Neural cell (in vitro differentiated cells): ENCODE measurements around the gene ADAP1. TPM values are rescaled to one million over a fixed set of nuclear protein-coding genes. Genes with fewer than 3 reads are reported as not detected.

Source experiments
- H2AFZ ChIP-seq: fragments of 200-600, 300-800 bp; sonication (generic), shearing (Covaris generic); 2 replicates; pipeline ENCODE4 v1.6.0; 2014; ENCODE audit warnings: low read depth, mild to moderate bottlenecking, antibody characterized with exemption, low read length, moderate library complexity
- H3F3A ChIP-seq: fragments of 200-600 bp; shearing (Covaris generic); 2 replicates; pipeline ENCODE4 v1.6.1; 2016; ENCODE audit warnings: mild to moderate bottlenecking, moderate library complexity, mixed read lengths, antibody characterized with exemption, low read length; ENCODE audit not compliant: insufficient read depth, poor library complexity, severe bottlenecking
- H3K27ac ChIP-seq: fragments of 200-600, 300-800 bp; sonication (generic), shearing (Covaris generic); 2 replicates; pipeline ENCODE4 v1.5.1; 2014; ENCODE audit warnings: mild to moderate bottlenecking, low read length, moderate library complexity
- H3K27me3 ChIP-seq: fragments of 300-800, 200-600 bp; sonication (generic), shearing (Covaris generic); 2 replicates; pipeline ENCODE4 v1.6.0; 2014; ENCODE audit warnings: mild to moderate bottlenecking, low read depth, low read length, moderate library complexity; ENCODE audit not compliant: insufficient read depth
- H3K36me3 ChIP-seq: fragments of 300-800, 200-600 bp; sonication (generic), shearing (Covaris generic); 2 replicates; pipeline ENCODE4 v1.5.1; 2014; ENCODE audit warnings: mild to moderate bottlenecking, antibody characterized with exemption, low read length, moderate library complexity; ENCODE audit not compliant: insufficient read depth
- H3K4me2 ChIP-seq: fragments of 300-800, 200-600 bp; sonication (generic), shearing (Covaris generic); 2 replicates; pipeline ENCODE4 v1.6.0; 2014; ENCODE audit warnings: mild to moderate bottlenecking, low read length
- H3K4me3 ChIP-seq: fragments of 300-800, 200-600 bp; sonication (generic), shearing (Covaris generic); 2 replicates; pipeline ENCODE4 v1.5.1; 2014; ENCODE audit warnings: mild to moderate bottlenecking, low read length, moderate library complexity
- H3K79me2 ChIP-seq: fragments of 200-600 bp; shearing (Covaris generic); replicated peaks from 2 replicates; pipeline ENCODE4 v1.6.0; 2014; ENCODE audit warnings: mild to moderate bottlenecking, low read length, moderate library complexity; ENCODE audit not compliant: insufficient read depth
- H3K9ac ChIP-seq: fragments of 300-800, 200-600 bp; sonication (generic), shearing (Covaris generic); 2 replicates; pipeline ENCODE4 v1.6.1; 2016; ENCODE audit warnings: mild to moderate bottlenecking, low read length, mixed read lengths
- H3K9me2 ChIP-seq: fragments of 200-600 bp; shearing (Covaris generic); 2 replicates; pipeline ENCODE4 v1.6.1; 2016; ENCODE audit warnings: mild to moderate bottlenecking, low read length, mixed read lengths; ENCODE audit not compliant: insufficient read depth
- H3K9me3 ChIP-seq: fragments of 200-600, 300-800 bp; sonication (generic), shearing (Covaris generic); 2 replicates; pipeline ENCODE4 v1.6.1; 2016; ENCODE audit warnings: mild to moderate bottlenecking, mixed run types, low read length, moderate library complexity, mixed read lengths
- H4K20me1 ChIP-seq: fragments of 200-600 bp; shearing (Covaris generic); 2 replicates; pipeline ENCODE4 v1.6.1; 2016; ENCODE audit warnings: mild to moderate bottlenecking, mixed run types; ENCODE audit not compliant: insufficient read depth
- CTCF ChIP-seq: fragments of 450-650 bp; IDR thresholded peaks from 2 replicates; pipeline ENCODE4 v1.5.1; 2014; ENCODE audit warnings: antibody characterized with exemption, mild to moderate bottlenecking, moderate library complexity; ENCODE audit not compliant: poor library complexity, severe bottlenecking
- EP300 ChIP-seq: fragments of 450-650 bp; conservative IDR thresholded peaks from 2 replicates; pipeline ENCODE4 v1.6.1; 2014; ENCODE audit warnings: antibody characterized with exemption, mild to moderate bottlenecking, moderate library complexity; ENCODE audit not compliant: poor library complexity, severe bottlenecking
- EZH2 ChIP-seq: fragments of 200-600, 300-800 bp; shearing (Covaris generic), sonication (generic); IDR thresholded peaks from 2 replicates; pipeline ENCODE4 v1.6.1; 2014; ENCODE audit warnings: antibody characterized with exemption, low read length, borderline replicate concordance, mild to moderate bottlenecking; ENCODE audit not compliant: insufficient read depth, poor library complexity, severe bottlenecking
- MXI1 ChIP-seq: fragments of 450-650 bp; conservative IDR thresholded peaks from 2 replicates; pipeline ENCODE4 v1.6.1; 2014; ENCODE audit warnings: antibody characterized with exemption, mild to moderate bottlenecking; ENCODE audit not compliant: poor library complexity, severe bottlenecking
- POLR2AphosphoS5 ChIP-seq: IDR thresholded peaks from 2 replicates; pipeline ENCODE4 v1.6.1; 2012
- RAD21 ChIP-seq: fragments of 450-650 bp; conservative IDR thresholded peaks from 2 replicates; pipeline ENCODE4 v1.6.1; 2014; ENCODE audit warnings: antibody characterized with exemption, mild to moderate bottlenecking, moderate library complexity
- SMC3 ChIP-seq: fragments of 450-650 bp; conservative IDR thresholded peaks from 2 replicates; pipeline ENCODE4 v1.6.1; 2014; ENCODE audit warnings: antibody characterized with exemption, mild to moderate bottlenecking, moderate library complexity; ENCODE audit not compliant: poor library complexity
- TAF1 ChIP-seq: IDR thresholded peaks from 2 replicates; pipeline ENCODE4 v1.6.1; 2012; ENCODE audit warnings: low read depth
- polyA plus RNA-seq: library from polyadenylated mRNA; depleted of rRNA; stranded (reverse); fragments of >200 nt; gene quantifications from 2 replicates; pipeline ENCODE4 v1.2.3, GENCODE V29; 2014
- TF ChIP-seq, protein P1 (sequence below): IDR thresholded peaks from 2 replicates; pipeline ENCODE4 v1.6.1; 2012; ENCODE audit warnings: borderline replicate concordance

ADAP1 gene
- polyA plus RNA-seq, 1 donor from 2014 or later = 76.8 TPM

GRCh38 chr7:935164-935873, 19.2 kb downstream of the ADAP1 start:
- H3K36me3 ChIP-seq = no peaks in the 10 kb centered on the region

DNA sequence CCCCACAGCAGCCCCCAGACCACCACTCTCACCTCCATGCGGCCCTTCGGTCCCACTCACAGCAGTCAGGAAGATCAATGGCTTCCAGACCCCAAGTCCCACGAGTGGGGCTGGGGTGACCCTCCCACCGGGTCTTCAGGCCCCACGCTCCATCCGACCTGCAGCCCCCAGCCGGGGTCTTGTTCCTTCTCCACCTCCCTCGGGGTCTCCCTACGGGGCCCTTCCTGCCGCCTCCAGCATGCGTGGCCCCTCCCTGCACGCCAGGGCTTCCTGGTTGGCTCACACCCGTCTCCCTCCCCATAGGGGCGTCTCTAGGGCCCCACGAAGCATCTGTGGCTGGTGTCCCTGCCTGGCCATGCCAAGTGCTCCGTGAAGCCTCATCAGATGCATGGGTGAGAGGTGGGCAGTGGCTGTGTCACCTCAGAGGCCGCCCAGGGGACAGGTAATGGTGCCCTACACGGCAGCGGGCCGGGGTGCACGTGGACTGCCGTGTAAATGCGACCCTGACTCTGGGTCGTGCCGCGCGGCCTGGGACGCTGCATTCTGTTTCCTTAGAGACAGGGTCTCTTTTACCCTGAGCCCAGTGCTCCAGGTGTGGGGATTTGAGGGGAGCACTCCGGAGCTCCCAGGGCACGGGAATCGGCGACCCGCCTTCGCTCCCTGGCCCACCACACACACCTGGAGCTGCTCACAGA, 19.9 kb downstream of the ADAP1 start:
- H4K20me1 ChIP-seq = no peaks in the 10 kb centered on the region
- H3K36me3 ChIP-seq = no peaks in the 10 kb centered on the region
- no peaks in the 10 kb centered on the region for H3F3A ChIP-seq
- H3K27ac ChIP-seq = no peak overlapping the region
- no peak overlapping the region for H3K9ac ChIP-seq
- no peaks in the 10 kb centered on the region for H3K79me2 ChIP-seq
- H2AFZ ChIP-seq = no peak overlapping the region
- H3K9me3 ChIP-seq = no peaks in the 10 kb centered on the region
- H3K9me2 ChIP-seq = no peaks in the 10 kb centered on the region
- no peak overlapping the region for H3K4me2 ChIP-seq
- H3K4me3 ChIP-seq = no peak overlapping the region
- H3K27me3 ChIP-seq = no peaks in the 10 kb centered on the region
- TF ChIP-seq RAD21 (no peak), EZH2 (no peak), SMC3 (no peak), CTCF (no peak), POLR2AphosphoS5 (no peak), EP300 (no peak), TAF1 (no peak), MXI1 (no peak)
- TF ChIP-seq, protein P1, sequence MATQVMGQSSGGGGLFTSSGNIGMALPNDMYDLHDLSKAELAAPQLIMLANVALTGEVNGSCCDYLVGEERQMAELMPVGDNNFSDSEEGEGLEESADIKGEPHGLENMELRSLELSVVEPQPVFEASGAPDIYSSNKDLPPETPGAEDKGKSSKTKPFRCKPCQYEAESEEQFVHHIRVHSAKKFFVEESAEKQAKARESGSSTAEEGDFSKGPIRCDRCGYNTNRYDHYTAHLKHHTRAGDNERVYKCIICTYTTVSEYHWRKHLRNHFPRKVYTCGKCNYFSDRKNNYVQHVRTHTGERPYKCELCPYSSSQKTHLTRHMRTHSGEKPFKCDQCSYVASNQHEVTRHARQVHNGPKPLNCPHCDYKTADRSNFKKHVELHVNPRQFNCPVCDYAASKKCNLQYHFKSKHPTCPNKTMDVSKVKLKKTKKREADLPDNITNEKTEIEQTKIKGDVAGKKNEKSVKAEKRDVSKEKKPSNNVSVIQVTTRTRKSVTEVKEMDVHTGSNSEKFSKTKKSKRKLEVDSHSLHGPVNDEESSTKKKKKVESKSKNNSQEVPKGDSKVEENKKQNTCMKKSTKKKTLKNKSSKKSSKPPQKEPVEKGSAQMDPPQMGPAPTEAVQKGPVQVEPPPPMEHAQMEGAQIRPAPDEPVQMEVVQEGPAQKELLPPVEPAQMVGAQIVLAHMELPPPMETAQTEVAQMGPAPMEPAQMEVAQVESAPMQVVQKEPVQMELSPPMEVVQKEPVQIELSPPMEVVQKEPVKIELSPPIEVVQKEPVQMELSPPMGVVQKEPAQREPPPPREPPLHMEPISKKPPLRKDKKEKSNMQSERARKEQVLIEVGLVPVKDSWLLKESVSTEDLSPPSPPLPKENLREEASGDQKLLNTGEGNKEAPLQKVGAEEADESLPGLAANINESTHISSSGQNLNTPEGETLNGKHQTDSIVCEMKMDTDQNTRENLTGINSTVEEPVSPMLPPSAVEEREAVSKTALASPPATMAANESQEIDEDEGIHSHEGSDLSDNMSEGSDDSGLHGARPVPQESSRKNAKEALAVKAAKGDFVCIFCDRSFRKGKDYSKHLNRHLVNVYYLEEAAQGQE = no peak

More at GRCh38 chr7:935164-935873, 19.2 kb downstream of the ADAP1 start:
- Histone ChIP-seq H4K20me1 (no peaks in the 10 kb centered on the region), H3K4me2 (no peak overlapping the region), H2AFZ (no peak overlapping the region), H3K27me3 (no peaks in the 10 kb centered on the region), H3K9ac (no peak overlapping the region), H3K4me3 (no peak overlapping the region), H3K27ac (no peak overlapping the region), H3F3A (no peaks in the 10 kb centered on the region), H3K9me3 (no peaks in the 10 kb centered on the region), H3K79me2 (no peaks in the 10 kb centered on the region), H3K9me2 (no peaks in the 10 kb centered on the region)
- TF ChIP-seq EZH2 (no peak), SMC3 (no peak)
